ENCODE results near the gene ALDOB.

The ALDOB gene

DNA sequence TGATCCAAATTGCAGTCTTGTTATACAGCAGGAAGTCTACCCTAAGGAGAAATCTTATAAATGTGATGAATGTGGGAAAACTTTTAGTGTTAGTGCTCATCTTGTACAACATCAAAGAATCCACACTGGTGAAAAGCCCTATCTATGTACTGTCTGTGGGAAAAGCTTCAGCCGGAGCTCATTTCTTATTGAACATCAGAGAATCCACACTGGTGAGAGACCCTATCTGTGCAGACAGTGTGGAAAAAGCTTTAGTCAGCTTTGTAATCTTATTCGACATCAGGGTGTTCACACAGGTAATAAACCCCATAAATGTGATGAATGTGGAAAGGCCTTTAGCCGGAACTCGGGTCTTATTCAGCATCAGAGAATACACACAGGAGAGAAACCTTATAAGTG is 26.5 kb downstream of the ALDOB start:
- DNase-seq (ENCODE audit: low read depth), result peak; percentile 43
- H3K4me3 ChIP-seq (ENCODE audit: control insufficient read depth, low read depth, low read length), result no peak overlapping the region
- TF ChIP-seq, protein P1, sequence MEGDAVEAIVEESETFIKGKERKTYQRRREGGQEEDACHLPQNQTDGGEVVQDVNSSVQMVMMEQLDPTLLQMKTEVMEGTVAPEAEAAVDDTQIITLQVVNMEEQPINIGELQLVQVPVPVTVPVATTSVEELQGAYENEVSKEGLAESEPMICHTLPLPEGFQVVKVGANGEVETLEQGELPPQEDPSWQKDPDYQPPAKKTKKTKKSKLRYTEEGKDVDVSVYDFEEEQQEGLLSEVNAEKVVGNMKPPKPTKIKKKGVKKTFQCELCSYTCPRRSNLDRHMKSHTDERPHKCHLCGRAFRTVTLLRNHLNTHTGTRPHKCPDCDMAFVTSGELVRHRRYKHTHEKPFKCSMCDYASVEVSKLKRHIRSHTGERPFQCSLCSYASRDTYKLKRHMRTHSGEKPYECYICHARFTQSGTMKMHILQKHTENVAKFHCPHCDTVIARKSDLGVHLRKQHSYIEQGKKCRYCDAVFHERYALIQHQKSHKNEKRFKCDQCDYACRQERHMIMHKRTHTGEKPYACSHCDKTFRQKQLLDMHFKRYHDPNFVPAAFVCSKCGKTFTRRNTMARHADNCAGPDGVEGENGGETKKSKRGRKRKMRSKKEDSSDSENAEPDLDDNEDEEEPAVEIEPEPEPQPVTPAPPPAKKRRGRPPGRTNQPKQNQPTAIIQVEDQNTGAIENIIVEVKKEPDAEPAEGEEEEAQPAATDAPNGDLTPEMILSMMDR (conservative IDR thresholded peaks at IDR 0.05; ENCODE audit: control insufficient read depth, insufficient read depth, low read depth, low read length), result no peak

- H3K4me3 ChIP-seq (ENCODE audit: control insufficient read depth, low read depth, low read length), result no peak overlapping the region
- DNase-seq (ENCODE audit: low read depth), result peak; percentile 15
- TF ChIP-seq, protein P1 (conservative IDR thresholded peaks at IDR 0.05; ENCODE audit: control insufficient read depth, insufficient read depth, low read depth, low read length), result no peak
Observed at GRCh38 chr9:101408374-101409078, 27.0 kb downstream of the ALDOB start.

GRCh38 chr9:101403516-101404285 is 31.9 kb downstream of the ALDOB start:
- TF ChIP-seq, protein P1 (conservative IDR thresholded peaks at IDR 0.05; ENCODE audit: control insufficient read depth, insufficient read depth, low read depth, low read length), result no peak

DNA sequence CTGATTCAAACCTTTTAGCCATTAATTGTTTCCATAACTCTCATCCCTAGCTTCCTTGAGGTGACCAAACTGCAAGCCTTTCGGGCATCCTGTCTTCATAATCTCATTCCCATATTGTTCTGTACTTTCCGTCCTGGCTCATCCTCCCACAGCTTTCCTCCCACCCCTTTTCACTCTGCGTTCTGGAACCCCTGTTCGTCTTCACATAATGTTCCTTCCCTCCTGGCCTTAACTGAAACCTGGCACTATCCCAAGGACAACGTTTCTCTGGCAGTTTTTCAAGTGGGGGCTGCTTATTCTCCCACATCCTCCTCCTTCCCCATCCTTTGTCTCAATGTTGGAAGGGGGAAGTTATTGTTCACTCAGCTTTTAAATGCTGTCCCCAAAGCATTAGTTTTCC is 35.5 kb downstream of the ALDOB start:
- TF ChIP-seq, protein P1 (conservative IDR thresholded peaks at IDR 0.05; ENCODE audit: control insufficient read depth, insufficient read depth, low read depth, low read length), result no peak

More at GRCh38 chr9:101403516-101404285, 31.9 kb downstream of the ALDOB start:
- no peak overlapping the region for H3K4me3 ChIP-seq (ENCODE audit: control insufficient read depth, low read depth, low read length)
- DNase-seq (ENCODE audit: low read depth), result no peak

DNA sequence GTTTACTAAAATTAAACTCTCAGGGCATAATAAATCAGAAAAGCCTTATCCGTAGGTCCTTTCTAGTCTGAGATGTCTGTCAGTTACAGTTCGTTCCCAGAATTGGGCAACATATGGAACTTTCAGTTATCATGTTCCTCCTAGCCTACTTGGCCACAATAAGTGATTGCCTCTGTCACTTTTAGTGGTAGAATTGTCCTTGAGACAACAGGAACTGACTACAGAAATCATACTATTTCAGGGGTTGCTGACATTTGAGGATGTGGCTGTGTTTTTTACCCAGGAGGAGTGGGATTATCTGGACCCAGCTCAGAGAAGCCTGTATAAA is 36.0 kb downstream of the ALDOB start:
- H3K4me3 ChIP-seq (ENCODE audit: control insufficient read depth, low read depth, low read length), result peak overlapping the region; percentile 77
- TF ChIP-seq, protein P1 (conservative IDR thresholded peaks at IDR 0.05; ENCODE audit: control insufficient read depth, insufficient read depth, low read depth, low read length), result no peak
- DNase-seq (ENCODE audit: low read depth), result peak; percentile 8

More for the DNA sequence above, 35.5 kb downstream of the ALDOB start:
- DNase-seq (ENCODE audit: low read depth), result peak; percentile 42
- peak overlapping the region; percentile 77 for H3K4me3 ChIP-seq (ENCODE audit: control insufficient read depth, low read depth, low read length)

- peak overlapping the region; percentile 77 for H3K4me3 ChIP-seq (ENCODE audit: control insufficient read depth, low read depth, low read length)
- TF ChIP-seq, protein P1 (conservative IDR thresholded peaks at IDR 0.05; ENCODE audit: control insufficient read depth, insufficient read depth, low read depth, low read length), result no peak
- DNase-seq (ENCODE audit: low read depth), result no peak
Observed at GRCh38 chr9:101398930-101399642, 36.5 kb downstream of the ALDOB start.
